Activated T-helper 1 cell treated with Interleukin-2 at 50 U/mL for 16 hours (primary cell): ENCODE data around the gene CALN1.
"Not testable (repeated sequence)": the region's sequence is repeated elsewhere in the genome, so short reads cannot be mapped to it uniquely, and the experiment has no call there.

Experiments
- DNase-seq: peaks from one replicate; pipeline ENCODE4 v3.0.0-alpha.2; 2020; ENCODE audit warnings: low read depth

The CALN1 gene

DNA sequence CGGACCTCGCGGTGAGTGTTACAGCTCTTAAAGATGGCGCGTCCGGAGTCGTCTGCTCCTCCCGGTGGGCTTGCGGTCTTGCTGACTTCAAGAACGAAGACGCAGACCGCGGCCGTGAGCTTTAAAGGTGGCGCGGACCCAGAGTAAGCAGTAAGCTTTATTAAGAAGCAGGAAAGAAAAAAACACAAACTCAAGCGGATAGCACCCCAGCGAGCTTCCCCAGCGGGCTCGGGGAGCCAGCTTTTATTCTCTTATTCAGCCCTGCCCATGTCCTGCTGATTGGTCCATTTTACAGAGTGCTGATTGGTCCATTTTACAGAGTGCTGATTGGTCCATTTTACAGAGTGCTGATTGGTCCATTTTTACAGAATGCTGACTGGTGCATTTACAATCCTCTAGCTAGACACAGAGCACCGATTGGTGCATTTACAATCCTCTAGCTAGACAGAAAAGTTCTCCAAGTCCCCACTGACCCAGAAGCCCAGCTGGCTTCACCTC lies at the start of gene CALN1:
Gene CALN1, minus strand, starts transcription at position 218 of the 498 bp plus-strand sequence.
- not testable (repeated sequence) for DNase-seq

DNA sequence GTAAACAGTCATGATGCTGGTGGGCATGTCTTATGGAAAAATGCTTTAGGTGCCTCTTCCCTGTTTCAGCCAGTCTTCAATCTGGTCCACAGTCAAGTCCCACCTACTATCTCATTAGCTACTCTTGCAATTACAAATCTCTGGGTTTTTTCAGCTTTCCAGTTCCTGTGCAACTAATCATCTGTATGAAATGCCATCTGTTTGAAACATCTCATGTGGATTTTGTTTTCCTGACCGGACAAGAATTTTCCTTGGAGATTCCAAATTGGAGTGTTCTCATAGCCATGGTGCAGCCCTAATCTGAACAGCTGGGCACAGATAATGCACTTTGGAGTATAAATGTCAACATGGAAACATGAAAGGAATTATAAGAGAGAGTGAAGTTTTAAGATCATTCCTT lies 41.3 kb upstream of the CALN1 start:
- no peak for DNase-seq

DNA sequence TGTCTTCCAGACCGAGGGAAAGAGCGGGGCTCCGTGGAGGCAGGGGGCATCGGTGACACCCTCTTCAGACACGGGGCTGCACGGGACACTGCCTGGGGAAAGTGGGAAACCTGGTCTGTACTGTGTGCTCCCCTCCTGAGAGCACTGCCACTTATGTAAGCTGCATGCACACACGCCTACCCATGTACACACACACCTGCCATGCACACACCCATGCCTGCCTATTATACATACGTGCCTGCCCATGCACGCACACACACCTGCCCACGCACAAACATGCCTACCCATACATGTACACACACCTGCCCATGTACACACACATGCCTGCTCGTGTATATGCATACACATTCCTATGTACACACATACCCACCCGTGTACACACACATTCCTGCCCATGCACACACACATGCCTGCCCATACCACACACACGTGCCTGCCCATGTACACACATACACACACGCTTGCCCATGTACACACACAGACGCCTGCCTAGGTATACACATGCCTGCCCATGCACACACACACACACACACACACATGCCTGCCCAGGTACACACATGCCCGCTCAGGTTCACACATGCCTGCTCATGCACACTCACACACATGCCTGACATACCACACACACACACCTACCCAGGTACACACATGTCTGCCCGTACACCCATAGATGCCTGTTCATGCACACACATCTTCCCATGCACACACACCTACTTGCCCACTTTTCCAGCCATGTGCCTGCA lies 35.5 kb upstream of the CALN1 start:
- no peak for DNase-seq

DNA sequence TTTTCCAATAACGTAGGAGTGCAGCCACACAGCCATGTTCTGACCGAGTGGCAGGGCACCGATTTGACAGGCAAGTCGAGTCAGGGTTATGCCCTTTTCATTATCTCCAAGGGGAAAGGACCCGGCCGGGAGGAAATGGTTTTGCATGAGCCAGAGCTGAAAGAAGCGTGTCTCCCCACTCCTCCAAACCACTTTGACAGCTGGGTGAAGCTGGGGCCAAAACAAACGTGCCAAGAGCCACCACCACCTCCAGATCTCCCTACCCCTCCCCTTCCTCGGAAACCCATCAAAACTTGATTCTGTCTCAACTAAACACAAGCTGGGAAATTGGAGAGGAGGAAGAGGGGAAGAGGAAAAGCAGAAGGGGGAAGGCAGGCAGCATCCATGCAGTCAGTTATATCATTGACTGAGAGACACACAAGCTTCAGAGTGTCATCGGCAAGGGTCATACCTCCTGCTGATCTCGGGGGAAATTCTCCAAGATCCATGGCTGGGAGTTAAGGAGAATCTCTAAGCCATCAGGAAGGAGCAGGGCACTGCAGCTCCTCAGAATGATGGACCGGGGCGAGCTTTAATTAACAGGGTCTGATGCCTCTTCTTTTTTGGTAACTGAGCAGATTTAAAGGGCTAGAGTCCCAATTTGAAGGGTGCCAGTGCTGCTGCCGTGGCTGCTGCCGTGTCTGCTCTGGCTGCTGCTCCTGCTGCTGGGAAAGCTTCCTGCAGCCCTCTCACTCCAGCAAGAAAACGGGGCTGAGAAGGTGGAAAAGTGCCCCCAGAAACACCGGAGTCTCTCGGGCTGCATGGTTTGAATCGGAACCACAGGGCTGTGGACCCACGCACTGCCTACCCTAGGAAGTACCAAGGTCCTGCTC lies 34.7 kb upstream of the CALN1 start:
- no peak for DNase-seq

DNA sequence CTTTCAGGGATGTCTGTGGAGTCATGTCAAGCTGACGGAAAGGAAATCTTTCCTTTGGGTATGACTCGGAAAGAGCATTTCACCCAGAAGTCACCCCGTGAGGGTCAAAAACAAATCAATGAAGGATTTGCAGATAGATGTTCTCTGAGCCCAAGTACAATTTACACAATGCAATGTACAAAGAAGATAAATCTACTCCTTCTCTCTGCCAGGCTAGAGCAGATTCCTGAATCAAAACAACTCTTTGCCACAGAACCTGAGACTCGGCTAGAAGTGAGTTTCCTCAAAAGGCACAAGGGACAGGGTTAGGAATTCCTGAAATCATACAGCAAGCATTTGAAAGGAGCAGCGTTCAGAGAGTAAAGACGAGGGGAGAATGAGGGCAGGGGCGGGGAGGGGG lies 34.0 kb upstream of the CALN1 start:
- no peak for DNase-seq

DNA sequence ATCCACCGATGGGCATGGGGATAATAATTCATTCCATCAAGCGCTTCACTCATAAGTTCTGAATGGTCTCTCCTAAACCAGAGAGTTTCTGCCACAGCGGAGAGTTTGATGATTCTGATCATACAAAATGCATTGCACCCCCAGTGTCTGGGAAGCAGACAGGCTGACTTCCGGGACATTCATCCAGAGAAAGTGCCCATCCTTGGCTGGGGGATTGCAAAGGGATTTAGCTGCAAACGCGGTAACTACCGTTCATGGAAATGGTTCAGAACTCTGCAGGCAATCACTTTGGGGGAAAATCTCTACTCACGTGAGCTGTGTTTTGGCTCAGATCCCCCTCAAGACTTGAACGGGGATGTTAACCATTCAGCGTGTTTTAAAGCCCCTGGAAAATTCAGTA lies 33.4 kb upstream of the CALN1 start:
- no peak for DNase-seq

DNA sequence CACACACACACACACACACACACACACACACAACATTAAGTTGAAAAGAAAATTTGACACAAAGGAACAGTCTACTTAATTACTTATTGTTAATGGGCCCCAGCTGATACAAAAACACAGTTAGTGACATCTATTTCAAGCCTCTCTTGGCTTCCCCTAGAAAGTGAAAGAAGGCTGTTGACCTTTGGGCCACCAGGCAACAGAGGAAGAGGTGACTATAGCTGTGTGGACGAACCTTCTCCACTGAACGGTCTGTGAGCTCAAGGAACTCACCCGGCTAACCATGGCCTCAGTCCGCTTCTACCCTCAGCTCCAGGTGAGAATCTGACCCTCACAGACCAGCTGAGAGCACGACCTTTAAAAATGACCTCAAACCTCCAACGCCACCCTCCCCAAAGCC lies 32.9 kb upstream of the CALN1 start:
- DNase-seq, result no peak

DNA sequence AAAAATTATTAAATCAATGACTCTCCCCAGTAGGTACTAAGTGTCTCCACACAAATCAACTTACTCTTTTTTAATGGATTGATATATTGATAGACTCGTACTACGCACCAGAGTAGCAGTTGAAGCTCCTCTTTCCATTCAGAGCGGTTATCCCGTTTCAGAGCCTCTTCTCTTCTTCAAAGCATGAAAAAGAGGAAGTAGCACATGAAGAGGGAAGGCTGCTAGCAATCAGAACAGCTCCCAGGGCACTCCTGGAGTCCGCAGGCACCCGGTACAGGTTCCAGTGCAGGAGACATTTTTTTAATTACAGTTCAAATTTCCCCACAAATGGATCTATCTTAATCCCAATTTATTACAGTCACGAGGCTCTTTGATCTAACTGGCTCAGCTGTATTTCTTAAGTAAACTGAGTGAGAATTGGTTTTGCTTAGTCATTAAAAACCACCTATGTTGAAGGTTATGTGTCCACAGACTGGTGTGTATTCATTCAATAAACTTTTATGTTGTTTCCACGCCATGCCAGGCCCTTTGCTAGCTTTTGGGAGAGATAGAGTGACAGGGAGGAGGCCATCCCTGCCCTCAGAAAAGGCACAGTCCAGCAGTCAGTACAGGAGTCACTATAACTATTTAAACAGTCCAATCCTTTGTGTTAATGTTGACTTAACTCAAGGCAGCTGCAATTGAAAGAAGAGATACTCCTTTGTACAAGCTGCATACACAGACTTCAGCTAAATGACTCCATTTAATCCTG lies 32.1 kb upstream of the CALN1 start:
- no peak for DNase-seq

DNA sequence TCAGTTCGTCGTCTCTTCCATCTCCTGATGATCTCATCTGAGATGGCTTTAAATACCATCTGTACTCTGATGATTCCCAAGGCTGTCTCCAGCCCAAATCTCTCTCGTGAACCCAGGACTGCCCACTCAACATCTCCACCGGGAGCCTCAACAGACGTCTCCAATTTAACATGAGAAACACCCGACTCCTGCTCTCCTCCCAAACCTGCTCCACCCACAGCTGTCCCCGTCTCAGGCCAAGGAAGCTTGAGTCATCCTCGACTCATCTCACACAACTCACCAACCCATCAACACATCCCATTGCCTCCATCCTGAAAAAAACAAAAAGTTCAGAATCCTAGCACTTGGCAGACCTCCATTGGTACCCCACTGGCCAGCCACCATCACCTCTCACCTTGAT lies 29.7 kb upstream of the CALN1 start:
- no peak for DNase-seq

DNA sequence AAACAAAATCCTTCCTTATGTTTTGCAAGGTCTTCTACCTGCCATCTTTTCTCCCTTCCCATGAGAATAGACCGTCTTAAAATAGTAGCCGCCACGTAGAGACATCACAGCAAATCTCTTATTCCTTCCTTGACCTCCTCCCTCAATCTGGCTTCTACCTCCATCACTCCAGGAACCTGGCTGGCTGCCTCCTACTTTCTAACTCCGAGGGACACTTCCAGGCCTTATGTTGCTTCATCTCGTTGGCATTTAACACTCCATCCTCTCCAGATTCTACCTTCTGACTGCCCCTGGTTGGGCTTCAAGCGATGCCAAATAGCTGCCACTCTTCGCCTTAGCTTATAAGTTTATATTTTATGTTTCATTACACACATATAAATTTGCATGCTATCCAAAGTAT lies 26.4 kb upstream of the CALN1 start:
- no peak for DNase-seq

DNA sequence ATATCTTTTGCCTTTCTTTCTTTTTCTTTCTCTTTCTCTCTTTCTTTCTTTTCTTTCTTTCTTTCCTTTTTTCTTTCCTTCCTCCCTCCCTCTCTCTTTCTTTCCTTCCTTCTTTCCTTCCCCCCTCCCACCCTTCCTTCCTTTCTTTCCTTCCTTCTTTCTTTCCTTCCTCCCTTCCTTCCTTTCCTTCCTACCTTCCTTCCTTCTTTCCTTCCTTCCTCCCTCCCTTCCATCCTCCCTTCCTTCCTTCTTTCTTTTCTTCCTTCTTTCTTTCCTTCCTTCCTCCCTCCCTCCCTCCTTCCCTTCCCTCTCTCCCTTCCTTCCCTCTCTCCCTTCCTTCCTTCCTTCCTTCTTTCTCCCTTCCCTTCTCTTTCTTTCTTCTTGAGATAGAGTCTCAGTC lies 25.5 kb upstream of the CALN1 start:
- no peak for DNase-seq

DNA sequence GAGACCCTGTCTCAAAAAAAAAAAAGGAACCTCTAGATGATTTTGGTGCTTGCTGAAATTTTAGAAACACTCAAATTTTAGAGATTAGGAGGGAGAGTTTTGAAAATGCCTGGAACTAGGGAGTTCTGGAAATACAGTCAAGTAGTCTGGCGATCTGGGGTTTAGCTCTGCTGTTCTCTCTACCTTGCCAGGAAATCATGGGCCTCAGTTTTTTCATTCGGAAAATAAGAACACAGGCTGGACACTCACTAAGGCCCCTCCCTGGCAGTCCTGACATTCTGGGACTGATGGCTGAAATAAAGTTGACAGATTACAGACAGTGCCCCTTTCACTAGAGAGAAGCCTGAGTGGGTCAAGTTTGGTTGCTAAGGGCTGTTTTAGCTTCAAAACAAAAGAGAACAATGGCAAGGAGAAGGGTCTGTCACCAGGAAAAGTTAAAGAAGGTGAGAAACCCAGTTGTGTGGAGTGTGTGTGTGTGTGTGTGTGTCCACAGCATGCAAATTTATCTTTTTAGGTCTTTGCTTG lies 25.0 kb upstream of the CALN1 start:
- no peak for DNase-seq

DNA sequence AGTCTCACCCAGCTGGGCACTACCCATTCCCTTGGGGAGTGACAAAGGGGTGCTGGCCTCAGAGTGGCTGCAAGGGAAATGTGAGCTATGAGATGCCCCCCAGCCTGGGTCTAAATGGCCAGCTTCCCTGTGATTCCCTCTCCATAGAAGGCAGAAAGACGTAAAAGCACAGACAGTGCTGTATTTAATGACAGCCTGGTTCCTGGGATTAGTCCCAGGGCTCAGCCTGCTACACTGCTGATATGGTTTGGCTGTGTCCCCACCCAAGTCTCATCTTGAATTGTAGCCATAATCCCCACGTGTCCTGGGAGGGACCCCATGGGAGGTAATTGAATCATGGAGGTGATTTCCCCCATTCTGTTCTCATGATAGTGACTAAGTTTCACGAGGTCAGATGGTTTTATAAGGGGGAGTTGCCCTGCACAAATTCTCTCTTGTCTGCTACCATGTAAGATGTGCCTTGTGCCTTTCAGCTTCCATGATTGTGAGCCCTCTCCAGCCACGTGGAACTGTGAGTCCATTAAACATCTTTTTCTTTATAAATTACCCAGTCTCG lies 23.9 kb upstream of the CALN1 start:
- DNase-seq, result no peak

DNA sequence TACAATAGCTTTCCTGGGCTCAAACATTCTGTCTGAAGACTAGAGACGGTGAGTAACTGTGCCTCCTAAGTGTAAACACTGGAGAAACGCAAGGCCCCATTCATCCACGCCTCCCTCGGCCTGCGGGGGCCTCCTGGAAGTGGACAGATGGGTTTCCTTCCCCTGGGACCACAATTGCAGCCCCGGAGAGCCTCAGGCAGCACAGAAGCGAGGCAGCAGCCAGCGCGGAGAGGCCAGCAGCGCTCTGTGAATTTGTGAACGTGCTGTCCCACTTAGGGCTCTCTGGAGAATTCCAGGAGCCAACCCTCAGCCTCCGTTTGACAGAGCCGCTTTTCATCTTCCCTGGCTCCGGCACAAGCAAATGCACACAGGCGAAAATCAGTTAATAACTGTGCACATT lies 23.2 kb upstream of the CALN1 start:
- no peak for DNase-seq

DNA sequence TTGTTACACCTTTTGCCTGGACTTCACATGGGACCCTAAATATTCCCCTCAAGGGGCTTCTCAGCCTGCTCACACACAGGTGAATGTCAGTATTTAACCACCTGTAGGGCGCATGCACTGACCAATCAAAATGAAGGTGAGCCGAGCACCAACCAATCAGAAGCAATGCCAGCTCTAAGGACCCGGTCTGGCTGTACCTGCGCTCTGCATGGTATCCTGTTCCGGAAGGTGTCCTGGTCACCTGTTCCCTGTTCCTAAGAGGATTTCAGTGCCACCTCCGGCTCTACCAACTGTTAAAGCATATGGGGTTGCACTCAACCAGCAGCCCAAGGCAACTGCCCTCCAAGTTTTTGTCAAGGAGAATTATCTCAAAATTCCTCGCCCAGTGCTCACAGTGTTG lies 18.4 kb upstream of the CALN1 start:
- no peak for DNase-seq

DNA sequence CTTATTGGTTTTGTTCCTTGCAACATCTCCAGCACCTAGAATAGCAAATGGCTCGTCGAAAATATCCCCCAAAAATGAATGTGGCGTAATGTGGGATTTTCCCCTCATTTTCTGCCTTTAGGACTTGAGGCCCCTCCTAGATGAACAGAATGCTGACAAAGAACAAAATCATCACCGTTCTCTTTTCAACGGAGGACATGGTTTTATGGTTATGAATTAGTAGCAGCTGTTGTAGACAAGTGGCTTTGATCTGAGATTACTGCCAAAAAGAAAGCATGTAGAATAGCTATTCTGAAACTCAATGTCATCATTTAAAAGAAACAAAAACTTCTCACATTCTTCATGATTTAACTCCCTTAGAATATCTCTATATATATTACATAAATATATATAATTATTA lies 17.2 kb upstream of the CALN1 start:
- DNase-seq, result no peak

DNA sequence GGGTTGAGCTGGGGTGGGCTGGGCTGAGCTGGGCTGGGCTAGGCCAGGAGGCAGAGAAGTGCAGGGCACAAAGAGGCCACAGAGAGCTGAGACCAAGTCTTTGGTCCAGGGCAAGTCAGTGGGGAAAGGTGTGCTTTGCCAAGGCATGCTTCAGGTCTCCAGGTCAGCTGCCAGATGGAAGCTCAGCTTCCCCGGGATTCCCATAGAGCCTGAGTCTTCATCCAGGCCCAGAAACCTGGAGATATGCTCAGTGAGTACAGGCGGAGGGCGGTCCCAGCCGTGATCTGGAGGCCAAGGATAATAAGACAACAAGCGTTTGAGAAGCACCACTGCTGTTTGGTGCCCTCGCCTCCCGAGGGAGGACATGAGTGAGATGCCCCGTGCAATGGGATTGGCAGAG lies 4.7 kb upstream of the CALN1 start:
- DNase-seq, result no peak

DNA sequence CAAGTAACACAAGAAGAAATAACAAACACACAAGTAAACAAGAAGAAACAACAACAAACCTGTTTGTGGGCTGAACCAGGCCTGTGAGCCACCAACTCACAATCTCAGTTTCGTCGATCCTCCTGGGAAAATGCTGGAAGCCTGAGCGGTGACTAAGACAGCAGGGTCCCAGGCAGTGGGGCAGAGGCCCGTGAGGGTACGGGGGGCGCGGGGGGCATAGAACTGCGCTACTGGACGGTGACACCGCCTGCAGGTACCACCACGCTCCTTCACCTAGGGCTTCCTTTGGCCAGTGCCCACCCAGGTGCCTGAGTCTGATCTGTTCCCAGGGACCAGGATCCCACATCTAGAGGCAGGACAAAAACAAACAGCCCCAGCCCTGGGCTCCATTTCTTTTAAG lies 3.4 kb upstream of the CALN1 start:
- no peak for DNase-seq

DNA sequence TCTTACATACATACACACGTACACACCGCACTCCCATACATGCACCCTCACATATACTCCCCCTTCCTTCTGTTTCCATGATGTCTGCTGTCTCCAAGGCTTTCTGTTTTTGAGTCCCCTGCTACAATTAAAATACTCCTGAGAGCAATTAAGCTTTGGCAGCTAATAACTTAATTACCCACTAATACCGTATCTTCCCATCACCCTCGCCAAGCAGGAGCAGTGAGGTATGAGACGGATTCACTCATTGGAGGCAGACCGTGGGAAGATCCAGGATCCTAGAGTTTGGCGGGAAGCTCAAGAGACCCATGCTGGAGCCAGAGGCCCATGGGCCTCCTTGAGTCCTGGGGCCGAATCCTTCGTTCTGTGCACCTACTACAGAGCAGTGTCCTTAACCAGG lies 1.7 kb upstream of the CALN1 start:
- no peak for DNase-seq

DNA sequence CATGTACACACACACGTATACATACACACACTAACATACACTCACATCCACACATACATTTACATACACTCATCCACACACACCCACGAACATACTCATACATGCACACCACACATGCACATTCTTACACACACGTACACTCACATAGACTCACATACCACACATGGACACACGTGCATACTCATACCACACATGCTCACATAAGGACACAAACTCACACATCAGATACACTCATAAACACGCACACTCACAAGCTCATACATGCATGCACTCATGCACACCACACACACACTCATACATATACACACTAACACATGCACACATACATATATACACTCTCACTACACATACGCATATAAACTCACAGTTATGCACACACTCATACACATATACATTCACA lies 1.2 kb upstream of the CALN1 start:
- no peak for DNase-seq

DNA sequence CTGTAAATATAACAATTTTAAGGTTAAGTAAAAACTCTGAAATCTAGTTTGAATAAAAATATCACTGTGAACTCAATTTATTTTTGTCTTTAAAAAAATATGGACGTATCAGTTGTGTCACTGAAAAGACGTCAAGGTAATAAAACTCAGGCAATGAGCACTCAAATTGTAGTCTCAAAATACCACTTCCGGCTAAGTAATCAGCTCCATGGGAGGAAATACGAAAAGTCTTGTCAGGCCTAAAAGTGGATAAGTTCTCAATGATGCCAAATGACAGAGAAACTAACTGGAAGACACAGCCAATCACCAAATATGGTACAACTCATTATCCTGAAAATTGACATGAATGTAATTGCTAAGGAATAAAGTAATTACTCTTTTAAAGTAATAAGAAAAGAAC lies 719 bp downstream of the CALN1 start:
- DNase-seq, result no peak

DNA sequence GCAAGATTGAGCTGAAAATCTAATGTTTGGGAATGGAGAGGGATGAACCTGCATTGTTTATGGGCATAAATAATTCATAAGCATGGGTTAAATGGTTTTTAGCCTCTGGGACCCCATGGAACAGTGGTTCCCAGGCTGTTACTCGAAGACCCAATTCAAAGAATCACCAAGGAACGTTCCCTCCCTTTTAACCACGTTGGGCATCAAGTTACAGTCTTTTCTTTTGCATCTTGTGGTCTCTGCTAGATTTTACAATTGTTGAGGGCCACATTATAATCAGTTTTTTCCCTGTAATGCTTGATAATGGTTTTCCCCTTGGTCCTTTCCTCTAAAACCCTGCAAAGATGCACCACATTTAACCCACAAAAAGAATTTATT lies 2.5 kb downstream of the CALN1 start:
- DNase-seq, result no peak
